ENCODE measurements around the gene HMOX2. TPM values are rescaled to one million over a fixed set of nuclear protein-coding genes. Genes with fewer than 3 reads are reported as not detected.

Gene HMOX2
- total and polyA plus RNA-seq, 7 donors, result 20.8 to 49.0 (median 23.3) TPM

DNA sequence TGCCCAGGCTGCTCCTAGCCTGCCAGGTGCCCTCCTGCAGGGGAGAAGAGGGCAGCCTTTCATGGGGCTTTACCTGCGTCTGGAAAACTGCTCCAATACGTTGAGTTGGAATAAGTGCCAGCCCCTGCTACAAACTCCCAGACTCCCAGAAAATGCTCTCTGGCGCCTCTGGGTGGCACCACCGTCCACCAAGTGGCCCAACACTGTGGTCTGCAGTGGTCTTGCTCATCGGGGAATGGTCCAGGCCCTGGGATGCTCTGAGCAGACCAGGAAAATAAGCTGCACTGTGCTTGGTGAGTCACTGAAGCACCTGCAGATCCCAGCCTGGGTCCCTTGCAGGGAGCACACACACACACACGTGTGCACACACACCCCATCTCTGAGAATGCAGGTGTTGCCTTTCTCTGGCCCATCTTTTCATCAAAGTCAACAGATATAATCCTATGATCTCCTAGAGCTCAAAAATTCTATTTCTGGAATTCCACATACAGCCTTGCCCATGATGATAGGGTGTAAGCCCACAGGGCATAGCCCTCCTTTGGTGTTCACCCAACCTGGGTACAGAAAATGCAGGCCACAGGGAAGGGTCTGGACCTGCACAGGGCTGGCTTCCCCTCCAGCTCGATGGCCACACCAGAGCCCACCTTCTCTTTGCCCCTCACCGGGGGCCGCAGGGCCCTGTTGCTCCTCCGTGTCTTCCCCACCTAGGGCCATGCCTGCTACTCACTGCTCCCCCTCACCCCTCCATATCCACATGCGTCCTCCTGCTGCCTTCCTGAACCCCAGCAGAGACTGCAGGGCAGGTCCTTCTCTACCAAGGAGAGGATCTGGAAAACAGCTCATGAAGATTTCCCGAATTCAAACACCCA, 41.8 kb downstream of the HMOX2 start:
- Histone ChIP-seq H3K27ac (no peak overlapping the region), H3K36me3 (ENCODE audit: insufficient read depth in 1 of 2, low read depth in 1 of 2) (peaks cover 0 to 11% of the 10 kb centered on the region in 2 donors), H3K4me3 (no peak overlapping the region), H3K27me3 (ENCODE audit: insufficient read depth in 3 of 3, low read length in 2 of 3) (no peaks in the 10 kb centered on the region), H3K4me1 (peaks cover 25% of the 10 kb centered on the region), H3K9me3 (no peaks in the 10 kb centered on the region)
- DNase-seq (no peak), ATAC-seq (peak; percentile 34 to 62 (median 52))
- TF ChIP-seq, protein P1, sequence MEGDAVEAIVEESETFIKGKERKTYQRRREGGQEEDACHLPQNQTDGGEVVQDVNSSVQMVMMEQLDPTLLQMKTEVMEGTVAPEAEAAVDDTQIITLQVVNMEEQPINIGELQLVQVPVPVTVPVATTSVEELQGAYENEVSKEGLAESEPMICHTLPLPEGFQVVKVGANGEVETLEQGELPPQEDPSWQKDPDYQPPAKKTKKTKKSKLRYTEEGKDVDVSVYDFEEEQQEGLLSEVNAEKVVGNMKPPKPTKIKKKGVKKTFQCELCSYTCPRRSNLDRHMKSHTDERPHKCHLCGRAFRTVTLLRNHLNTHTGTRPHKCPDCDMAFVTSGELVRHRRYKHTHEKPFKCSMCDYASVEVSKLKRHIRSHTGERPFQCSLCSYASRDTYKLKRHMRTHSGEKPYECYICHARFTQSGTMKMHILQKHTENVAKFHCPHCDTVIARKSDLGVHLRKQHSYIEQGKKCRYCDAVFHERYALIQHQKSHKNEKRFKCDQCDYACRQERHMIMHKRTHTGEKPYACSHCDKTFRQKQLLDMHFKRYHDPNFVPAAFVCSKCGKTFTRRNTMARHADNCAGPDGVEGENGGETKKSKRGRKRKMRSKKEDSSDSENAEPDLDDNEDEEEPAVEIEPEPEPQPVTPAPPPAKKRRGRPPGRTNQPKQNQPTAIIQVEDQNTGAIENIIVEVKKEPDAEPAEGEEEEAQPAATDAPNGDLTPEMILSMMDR (IDR thresholded peaks at IDR 0.05), result peak; percentile 49
- WGBS, 3 donors, result 58 to 70% (median 68%) methylated on average over 12 of the region's 12 CpGs
- intact Hi-C loops (cut with DNase I), result loop anchor here in 1 of 2 donors (10.0 kb wide), 1 partner anchor 437 kb away; the partner anchor contains the start of gene SEC14L5

GRCh38 chr16:4519274-4520058, 43.3 kb downstream of the HMOX2 start:
- Histone ChIP-seq H3K9me3 (no peaks in the 10 kb centered on the region), H3K36me3 (ENCODE audit: insufficient read depth in 1 of 2, low read depth in 1 of 2) (no peaks in the 10 kb centered on the region), H3K4me1 (peaks cover 35% of the 10 kb centered on the region), H3K27ac (no peak overlapping the region), H3K27me3 (ENCODE audit: insufficient read depth in 3 of 3, low read length in 2 of 3) (no peaks in the 10 kb centered on the region), H3K4me3 (no peak overlapping the region)
- WGBS, 3 donors, result 84 to 87% (median 86%) methylated on average over 15 of the region's 15 CpGs
- TF ChIP-seq, protein P1 (IDR thresholded peaks at IDR 0.05), result no peak
- DNase-seq (no peak), ATAC-seq (no peak)
- intact Hi-C loops (cut with DNase I), result loop anchor here in 1 of 2 donors (10.0 kb wide), 1 partner anchor 435 kb away; the partner anchor contains the start of gene SEC14L5

GRCh38 chr16:4520913-4521312, 44.7 kb downstream of the HMOX2 start:
- 77 to 82% (median 78%) methylated on average over 7 of the region's 7 CpGs for WGBS, 3 donors
- Histone ChIP-seq H3K9me3 (no peaks in the 10 kb centered on the region), H3K27me3 (ENCODE audit: insufficient read depth in 3 of 3, low read length in 2 of 3) (no peaks in the 10 kb centered on the region), H3K36me3 (ENCODE audit: insufficient read depth in 1 of 2, low read depth in 1 of 2) (no peaks in the 10 kb centered on the region), H3K4me3 (no peak overlapping the region), H3K27ac (peak overlapping the region; percentile 66), H3K4me1 (peaks cover 37% of the 10 kb centered on the region)
- intact Hi-C loops (cut with DNase I), result no loop called here
- no peak for DNase-seq
- ATAC-seq, result no peak
- TF ChIP-seq, protein P1 (IDR thresholded peaks at IDR 0.05), result no peak

DNA sequence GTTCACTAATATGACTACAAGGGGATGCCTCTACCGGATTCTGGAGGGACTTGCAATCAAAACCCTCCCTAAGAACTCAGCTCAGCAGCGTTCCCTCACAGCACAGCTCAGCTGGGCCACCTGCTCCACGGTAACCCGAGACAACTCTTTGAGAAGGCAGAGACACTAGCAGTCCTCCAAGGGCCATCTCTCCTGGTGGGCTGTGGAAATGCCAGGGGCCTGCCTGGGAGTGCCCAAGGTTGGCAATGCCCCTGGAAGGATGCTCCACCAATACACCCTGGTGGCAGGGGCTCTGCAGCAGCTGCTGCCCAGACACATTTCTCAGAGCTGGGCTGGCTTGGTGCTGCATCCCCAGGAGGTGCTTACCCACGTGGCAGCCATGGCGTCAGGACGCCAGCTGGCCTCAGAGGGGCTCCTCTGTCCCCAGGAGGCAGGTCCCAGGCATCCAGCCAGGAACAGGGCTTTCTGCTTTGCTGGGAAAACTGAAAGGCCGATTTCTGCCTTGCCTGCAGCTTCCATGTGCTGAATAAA, 45.9 kb downstream of the HMOX2 start:
- H3K4me3 ChIP-seq, result no peak overlapping the region
- WGBS, 3 donors, result 13 to 22% (median 19%) methylated on average over 8 of the region's 8 CpGs
- H3K9me3 ChIP-seq, result no peaks in the 10 kb centered on the region
- DNase-seq (peak; percentile 47 to 80), ATAC-seq (peak; percentile 63 to 75 (median 70))
- no peaks in the 10 kb centered on the region for H3K36me3 ChIP-seq (ENCODE audit: insufficient read depth in 1 of 2, low read depth in 1 of 2)
- H3K4me1 ChIP-seq, result peaks cover 39% of the 10 kb centered on the region
- intact Hi-C loops (cut with DNase I), result no loop called here
- TF ChIP-seq, protein P1 (IDR thresholded peaks at IDR 0.05), result no peak
- no peaks in the 10 kb centered on the region for H3K27me3 ChIP-seq (ENCODE audit: insufficient read depth in 3 of 3, low read length in 2 of 3)
- H3K27ac ChIP-seq, result peak overlapping the region; percentile 66

Data from psoas muscle (tissue), 8 donors.